Retinal pigment epithelial cell (primary cell): ENCODE measurements around the gene POTEM.
"Not testable (repeated sequence)": the region's sequence is repeated elsewhere in the genome, so short reads cannot be mapped to it uniquely, and the experiment has no call there.

Experiments
- DNase-seq: peaks from one replicate; pipeline ENCODE4 v3.0.0-alpha.2; 2010; ENCODE audit warnings: low read depth
- H3K4me3 ChIP-seq: 2 replicates; pipeline ENCODE4 v1.5.1; 2011; ENCODE audit warnings: mild to moderate bottlenecking, low read length, control low read depth, moderate library complexity

POTEM gene

GRCh38 chr14:19027895-19028294 lies 60.7 kb downstream of the POTEM start:
- H3K4me3 ChIP-seq, DNase-seq: not testable (repeated sequence)

- not testable (repeated sequence) for DNase-seq
These were observed 69.7 kb downstream of the POTEM start for GRCh38 chr14:19036811-19037382.

GRCh38 chr14:19038060-19038664 lies 70.9 kb downstream of the POTEM start:
- not testable (repeated sequence) for DNase-seq, H3K4me3 ChIP-seq

More at GRCh38 chr14:19036811-19037382, 69.7 kb downstream of the POTEM start:
- not testable (repeated sequence) for H3K4me3 ChIP-seq

GRCh38 chr14:19038785-19039184 lies 71.6 kb downstream of the POTEM start:
- H3K4me3 ChIP-seq, DNase-seq: not testable (repeated sequence)

- H3K4me3 ChIP-seq, DNase-seq: not testable (repeated sequence)
These were observed 76.2 kb downstream of the POTEM start for GRCh38 chr14:19043384-19043783.
